IPS-NIHi7 (cell line): ENCODE measurements around the gene TFB1M.

Experiments
- DNase-seq: peaks from one replicate; pipeline ENCODE4 v3.0.0; 2012; ENCODE audit warnings: mixed read lengths; ENCODE audit errors: extremely low spot score

Gene TFB1M

DNA sequence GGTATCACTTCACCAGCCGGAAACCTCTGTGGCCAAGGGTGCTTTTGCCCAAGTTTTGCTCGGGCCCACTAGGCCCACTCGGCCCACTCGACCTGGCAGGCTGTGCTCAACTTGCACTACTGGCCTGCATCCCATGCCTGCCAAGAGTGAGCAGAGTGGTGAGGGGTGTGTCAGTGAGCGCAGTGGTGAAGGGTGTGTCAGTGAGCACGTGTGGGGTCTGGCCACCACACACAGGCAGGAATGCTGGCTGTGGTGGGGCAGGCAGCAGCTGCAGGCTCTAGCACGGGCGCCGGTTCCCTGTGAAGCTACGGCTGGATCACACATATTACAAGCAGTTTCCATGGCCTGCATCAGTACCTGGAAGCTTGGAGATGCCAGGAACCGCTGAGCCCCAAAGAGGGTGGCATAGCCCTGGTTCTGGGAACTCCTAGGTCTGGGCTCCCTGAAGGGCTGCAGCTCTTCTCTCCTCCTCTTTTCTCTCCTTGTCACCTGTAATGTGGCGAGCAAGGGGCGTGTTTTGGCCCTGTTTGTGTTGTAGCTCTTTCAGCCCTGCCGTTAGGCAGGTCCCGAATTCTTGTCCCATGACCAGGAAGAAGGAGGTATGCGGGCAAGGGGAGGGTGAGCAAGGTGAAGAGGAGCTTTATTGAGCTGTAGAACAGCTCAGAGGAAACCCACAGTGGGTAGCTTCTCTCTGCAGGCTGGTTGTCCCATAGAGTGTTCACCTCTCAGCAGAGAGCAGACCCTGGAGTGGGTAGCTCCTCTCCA lies 101.5 kb downstream of the TFB1M start:
- DNase-seq, result no peak

DNA sequence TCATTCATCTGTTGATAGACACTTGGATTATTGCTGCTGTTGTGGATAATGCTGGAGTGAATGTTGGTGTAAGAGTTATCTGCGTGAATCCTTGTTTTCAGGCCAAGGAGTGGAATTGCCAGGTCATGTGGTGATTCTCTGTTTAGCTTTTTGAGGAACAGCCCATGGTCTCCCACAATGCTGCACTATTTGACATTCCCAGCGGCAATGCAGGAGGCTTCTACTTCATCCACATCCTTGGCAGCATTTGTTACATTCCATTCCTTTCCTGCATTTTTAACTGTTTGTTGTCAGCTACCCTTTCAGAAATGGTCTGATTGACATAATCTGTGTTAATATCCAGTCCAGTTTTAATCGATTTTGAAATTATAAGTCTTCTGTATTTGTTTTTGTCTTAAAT lies 102.2 kb downstream of the TFB1M start:
- no peak for DNase-seq

DNA sequence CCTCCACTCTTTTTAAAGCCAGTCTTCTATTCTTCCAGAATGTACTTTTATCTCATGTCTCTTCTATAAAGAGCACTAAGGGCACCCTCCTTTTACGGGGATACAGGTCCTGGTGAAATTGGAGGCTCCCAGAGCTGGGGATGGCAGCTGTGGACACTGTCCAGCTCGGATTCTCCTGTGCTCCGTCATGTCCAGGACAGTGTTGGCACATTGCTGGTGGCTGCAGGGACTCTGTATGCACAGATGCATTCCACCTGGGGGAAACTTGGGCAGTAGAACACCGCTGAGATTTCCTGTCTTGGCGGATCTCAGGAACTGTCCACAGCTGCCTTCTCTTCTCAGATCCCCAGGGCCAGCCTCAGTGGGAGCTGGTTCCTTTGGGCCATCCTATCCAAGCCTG lies 107.1 kb downstream of the TFB1M start:
- no peak for DNase-seq
